Stimulated activated CD4-positive, alpha-beta T cell treated with anti-CD3 and anti-CD28 coated beads, TNF-alpha, amount 100 ng/mL, for 24 hours (primary cell): ENCODE measurements around the gene TBX4.

Source experiments
- DNase-seq, 3 experiments: peaks; one replicate each; pipeline ENCODE4 v3.0.0-alpha.2; 2020; ENCODE audit warnings: low read depth in 3 of 3

Gene TBX4

GRCh38 chr17:61454381-61455323, 2.4 kb downstream of the TBX4 start:
- no peak for DNase-seq

DNA sequence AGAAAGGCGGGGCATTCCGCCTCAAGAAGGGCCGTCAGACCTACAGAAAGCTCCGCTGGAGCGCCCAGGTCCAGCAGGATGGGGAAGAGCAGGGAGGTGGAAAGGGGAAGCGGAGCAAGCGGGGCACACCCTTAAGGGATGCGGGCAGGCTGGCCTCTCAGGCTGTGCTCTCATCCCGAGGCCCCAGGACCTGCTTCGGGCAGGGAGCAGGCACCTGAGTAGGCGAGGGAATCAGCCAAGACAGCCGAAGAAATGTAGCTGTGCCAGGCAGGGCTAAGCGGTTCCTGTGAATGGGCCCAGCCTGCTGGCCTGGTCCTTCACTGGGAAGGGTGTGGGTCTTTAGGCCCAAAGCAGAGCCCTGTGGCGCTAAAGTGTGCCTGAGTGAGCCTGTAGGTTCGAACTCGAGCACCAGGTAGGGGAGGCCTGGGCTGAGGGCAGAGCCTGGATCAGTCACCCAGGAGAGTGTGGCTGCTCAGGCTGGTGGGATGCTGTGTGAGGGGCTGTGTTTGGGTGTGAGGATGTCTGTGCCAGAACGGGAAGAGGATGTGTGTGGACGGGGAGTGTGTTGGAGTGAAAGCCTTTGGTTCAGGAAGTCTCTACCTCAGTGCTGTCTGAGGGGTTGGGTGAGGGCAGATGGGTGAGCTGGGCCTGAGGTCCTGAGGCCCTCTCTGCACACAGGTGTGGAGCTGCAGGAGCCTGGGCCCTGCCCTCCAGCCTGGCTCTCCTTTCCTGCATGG, 3.3 kb downstream of the TBX4 start:
- DNase-seq: no peak

- DNase-seq: no peak
Observed at GRCh38 chr17:61456061-61456681, 3.9 kb downstream of the TBX4 start.

GRCh38 chr17:61456688-61457225, 4.5 kb downstream of the TBX4 start:
- DNase-seq: no peak

DNA sequence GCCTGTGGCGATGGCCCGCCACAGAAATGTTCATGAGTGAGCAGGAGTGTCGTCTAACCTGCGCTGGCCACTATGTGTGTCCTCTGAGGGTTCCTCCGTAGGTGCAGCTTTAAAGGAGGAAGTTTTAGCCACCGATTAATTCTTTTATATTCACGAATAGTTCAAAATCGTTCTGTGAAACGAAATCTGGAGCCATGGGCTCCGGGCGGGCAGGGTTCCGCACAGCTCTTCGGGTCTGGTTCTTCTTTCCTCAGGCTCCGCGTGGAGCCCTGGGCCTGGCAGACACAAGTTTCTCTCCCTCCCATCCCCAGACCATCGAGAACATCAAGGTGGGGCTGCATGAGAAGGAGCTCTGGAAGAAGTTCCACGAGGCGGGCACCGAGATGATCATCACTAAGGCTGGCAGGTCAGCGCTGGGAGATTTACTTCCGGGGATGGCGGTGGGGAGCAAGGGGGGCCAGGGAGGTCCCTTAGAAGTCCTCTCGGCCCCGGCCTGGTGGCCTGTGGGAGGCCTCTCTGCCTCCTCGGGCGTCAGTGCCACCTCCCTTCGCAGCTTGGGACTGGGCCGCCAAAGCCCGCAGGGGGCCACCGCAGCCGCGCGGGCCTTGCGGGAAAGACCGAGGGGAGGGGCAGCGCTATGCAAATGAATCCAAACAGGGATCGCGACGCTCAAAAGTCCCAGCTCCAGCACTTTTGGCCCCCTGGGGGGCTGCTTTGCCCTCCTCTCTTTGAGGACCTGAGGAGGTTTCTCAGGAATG, 5.2 kb downstream of the TBX4 start:
- no peak for DNase-seq

GRCh38 chr17:61458000-61458399, 5.8 kb downstream of the TBX4 start:
- no peak for DNase-seq

DNA sequence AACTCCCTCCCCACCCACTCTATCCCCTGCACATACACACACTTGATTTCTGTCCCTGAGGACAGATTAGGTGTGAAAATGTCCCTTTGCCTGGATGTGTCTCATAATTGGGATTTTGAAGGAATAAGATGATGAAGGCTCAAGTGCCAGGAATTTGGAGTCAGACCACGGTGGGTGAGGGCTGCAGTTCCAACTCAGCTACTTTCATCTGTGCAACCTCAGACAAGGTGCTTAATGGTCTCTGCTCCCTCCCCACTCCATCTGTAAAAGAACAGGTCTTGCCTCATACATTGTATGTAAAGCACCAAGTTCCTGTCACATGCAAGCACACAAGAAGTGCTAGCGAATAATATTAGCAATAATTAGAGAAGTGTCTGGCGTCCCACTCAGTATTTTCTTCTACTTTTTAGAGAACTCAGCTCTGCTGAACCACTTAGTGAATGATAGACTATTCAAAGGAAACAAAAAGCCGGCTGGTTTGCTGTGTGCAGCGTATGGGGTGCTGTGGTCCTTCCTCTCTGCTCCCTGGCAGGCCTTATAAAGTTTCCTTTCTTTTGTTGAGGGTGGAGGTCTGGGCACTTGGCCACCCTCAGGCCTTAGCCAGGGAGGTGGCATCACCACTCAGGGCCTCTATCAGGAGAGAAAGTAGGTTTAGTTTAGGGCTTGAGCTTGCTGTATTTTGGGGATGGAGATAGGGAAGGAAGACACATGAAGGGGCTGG, 6.4 kb downstream of the TBX4 start:
- DNase-seq: no peak

- no peak for DNase-seq
Observed at GRCh38 chr17:61459142-61459809, 7.1 kb downstream of the TBX4 start.

GRCh38 chr17:61459939-61460718, 7.9 kb downstream of the TBX4 start:
- no peak for DNase-seq

DNA sequence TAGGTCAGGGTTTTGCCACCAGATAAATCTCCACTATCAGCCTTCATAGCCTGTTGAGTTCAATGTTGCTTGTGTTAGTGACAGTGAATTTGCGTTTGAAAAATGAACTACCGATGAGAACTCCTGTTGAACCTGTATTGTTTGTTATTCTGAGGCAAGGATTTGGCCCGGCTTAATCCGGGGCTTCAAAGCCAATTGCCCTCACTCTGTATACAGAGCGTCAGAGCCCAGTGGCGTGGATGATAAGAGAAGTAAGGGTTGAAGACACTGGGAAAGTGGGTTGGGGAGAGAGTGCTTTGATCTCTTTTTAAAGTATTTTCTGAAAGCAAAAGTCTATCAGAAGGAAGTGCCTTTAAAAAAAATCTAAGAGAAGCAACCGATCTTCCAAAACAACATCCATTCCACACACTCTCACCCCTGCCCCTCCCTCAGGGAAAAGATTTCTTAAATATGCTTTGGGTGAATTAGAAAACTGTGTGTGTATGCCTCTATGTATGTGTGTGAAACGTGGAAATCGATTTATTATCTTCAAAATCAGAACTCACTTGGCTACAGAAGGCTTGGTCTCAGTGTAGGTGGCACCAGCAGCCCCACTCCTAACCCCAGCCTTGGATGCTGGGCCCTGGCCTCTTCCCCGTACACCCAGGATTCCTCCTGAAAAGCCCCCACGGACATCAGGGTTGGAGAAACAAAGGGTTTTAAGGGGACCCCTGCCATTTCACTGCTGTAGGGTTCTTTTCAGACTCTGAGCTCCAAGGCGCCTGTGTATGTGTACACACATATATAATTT, 8.8 kb downstream of the TBX4 start:
- DNase-seq: no peak

GRCh38 chr17:61461586-61461966, 9.4 kb downstream of the TBX4 start:
- no peak for DNase-seq

DNA sequence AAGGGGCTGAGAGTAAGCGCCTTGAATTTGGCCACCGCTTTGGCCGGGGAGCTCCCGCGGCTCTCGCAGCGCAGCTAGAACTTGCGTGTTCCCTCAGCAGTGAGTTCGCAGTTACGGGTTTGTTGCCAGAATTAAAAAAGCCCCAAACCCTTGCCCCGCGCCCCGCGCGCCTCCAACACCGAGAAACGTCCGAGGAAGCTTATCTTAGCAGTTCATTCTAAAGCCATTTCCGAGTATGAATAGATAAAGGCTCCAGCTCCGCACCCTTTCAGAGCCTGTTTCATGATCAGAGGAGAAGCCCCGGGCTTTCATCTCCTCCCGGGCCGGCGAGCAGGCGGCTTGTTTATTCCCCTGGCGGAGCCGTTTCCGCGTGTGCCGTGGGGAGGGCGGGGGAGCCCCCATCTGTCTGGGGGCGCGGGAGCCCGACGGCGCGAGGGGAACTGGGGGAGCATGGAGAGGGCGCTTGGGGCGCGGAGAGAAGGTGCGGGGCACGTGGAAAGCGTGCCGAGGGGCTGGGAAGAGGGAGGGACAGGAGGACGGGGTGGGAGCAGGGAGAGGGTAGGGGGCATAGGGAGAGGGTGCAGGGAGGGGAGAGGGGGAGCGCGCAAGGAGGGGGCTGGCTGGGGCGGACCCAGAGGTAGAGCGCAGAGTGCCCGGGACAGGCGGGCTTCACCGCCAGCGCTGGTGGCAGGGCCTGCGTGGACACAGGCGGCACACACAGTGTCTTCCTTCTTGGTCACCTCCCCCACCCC, 9.9 kb downstream of the TBX4 start:
- DNase-seq: no peak

- DNase-seq: no peak
Observed at GRCh38 chr17:61462719-61463315, 10.6 kb downstream of the TBX4 start.

DNA sequence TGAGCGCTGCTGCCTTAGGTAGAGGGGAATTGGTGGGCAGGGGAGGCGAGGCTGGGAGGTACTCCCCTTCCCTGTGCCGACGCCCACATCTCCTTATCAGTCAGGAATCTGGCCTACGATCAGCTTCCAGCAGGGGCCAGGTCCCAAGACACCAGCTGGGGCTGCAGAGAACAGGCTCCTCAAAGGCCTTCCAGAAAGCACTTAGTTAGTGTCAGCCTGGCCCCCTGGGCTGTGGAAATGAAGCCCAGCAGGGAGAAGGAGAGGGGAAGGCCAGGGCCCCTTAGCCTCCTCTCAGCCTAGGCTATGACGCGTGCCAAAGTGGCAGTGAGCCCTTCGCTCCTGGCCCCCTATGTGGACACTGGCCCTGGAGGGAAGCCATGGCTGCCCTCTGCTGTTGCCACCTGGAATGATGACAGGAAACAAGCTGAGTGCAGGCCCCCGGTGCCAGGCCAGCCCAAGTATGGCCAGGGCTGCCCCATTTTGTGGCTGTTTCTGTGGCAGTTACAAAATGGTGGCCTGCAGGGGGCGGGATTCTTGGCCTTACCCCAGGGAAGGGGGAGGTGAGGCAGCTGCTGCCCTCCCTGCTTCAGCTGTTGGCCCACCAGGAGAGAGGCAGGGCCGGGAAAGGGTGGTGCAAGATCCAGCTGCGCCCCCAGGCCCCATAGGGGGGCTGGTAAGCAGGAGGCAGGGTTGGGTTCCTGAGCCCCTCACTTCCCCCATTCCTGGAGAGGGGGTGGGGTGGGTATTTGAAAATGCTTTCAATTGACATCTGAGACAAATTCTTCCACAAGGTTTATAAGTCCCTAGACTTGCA, 11.3 kb downstream of the TBX4 start:
- DNase-seq: no peak

- DNase-seq: no peak
Observed at GRCh38 chr17:61464130-61464842, 12.1 kb downstream of the TBX4 start.

GRCh38 chr17:61464843-61465180, 12.6 kb downstream of the TBX4 start:
- no peak for DNase-seq
